Activated CD4-positive, alpha-beta memory T cell treated with anti-CD3 and anti-CD28 coated beads, Interleukin-2, amount 10 ng/mL, durations not matched to agents 7 days and 5 days (primary cell): ENCODE results near the gene ADAMTS17. TPM values are rescaled to one million over a fixed set of nuclear protein-coding genes. Genes with fewer than 3 reads are reported as not detected.

Experiments
- CTCF ChIA-PET: fragments of 350-600 bp; sonication (Branson Sonifier 250); formaldehyde crosslinking; loops from one replicate; lab custom pipeline; 2021; ENCODE audit warnings: antibody characterized with exemption, inconsistent platforms; lab: Charles Lee
- POLR2A ChIA-PET: fragments of 350-600 bp; sonication (Branson Sonifier 250); formaldehyde crosslinking; loops from one replicate; lab custom pipeline; 2021; ENCODE audit warnings: antibody characterized with exemption; lab: Charles Lee
- DNase-seq: peaks from one replicate; pipeline ENCODE4 v3.0.0-alpha.2; 2020
- H3K27ac Mint-ChIP-seq: one replicate; pipeline ENCODE4 v1.8.0; 2021; ENCODE audit warnings: mild to moderate bottlenecking, mixed read lengths
- H3K27me3 Mint-ChIP-seq: one replicate; pipeline ENCODE4 v1.8.0; 2021; ENCODE audit warnings: mixed read lengths
- H3K36me3 Mint-ChIP-seq: one replicate; pipeline ENCODE4 v1.8.0; 2021; ENCODE audit warnings: low read depth, mixed read lengths
- H3K4me1 Mint-ChIP-seq: one replicate; pipeline ENCODE4 v1.8.0; 2021; ENCODE audit warnings: mixed read lengths
- H3K4me3 Mint-ChIP-seq: one replicate; pipeline ENCODE4 v1.8.0; 2021; ENCODE audit warnings: mild to moderate bottlenecking, mixed read lengths
- H3K9me3 Mint-ChIP-seq: one replicate; pipeline ENCODE4 v1.8.0; 2021; ENCODE audit warnings: mixed read lengths
- total RNA-seq, 2 experiments: library from RNA; stranded (reverse); gene quantifications; one replicate each; pipeline ENCODE4 v1.2.3, GENCODE V29; 2021

The ADAMTS17 gene
- total RNA-seq, 2 experiments from 2014 or later, result 0.38 to 0.68 TPM

DNA sequence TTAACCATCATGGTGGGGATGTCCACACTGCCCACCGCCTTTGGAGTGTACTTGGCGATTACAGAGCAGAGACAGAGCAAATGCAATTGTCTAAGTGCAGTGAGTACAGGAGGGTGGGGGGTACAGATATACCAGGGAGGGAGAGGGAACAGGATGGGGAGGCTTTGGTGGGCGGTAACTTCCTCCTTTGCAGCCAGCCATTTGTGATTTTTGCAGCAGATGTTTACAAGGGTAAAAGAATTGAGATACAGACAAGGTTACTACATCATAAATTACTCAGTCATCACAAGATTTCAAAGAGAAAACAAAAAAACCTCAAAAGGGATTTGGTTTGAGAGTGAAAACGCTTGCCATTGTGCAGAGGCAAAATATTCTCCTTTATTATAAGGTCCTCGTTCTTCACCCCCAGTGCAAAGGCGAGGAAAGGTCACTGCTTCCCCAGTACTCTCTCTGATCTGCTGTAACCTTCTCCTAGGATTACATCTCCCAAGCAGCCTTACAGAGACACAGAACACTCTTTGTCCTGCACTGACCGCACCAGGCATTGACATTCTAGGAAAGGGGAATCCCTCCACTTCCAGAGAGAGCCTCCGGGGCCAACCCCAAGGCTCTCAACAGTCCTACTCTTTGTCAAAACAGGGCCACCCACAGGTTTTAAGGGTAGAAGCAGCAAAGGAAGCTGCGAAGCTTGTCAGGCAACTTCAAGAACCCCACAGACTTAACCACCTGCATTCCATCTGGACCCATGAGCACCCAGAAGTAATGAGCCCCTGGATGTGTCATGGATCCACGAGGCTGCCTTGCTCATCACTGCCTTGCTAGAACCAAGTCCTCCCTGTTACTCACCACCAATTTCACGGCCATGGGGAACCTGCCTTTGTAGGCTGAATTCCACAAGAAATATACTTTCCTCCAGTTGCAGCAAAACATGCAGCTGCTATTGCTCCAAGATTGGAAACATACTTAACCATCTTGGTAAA is 117.3 kb downstream of the ADAMTS17 start:
- Mint-ChIP-seq H3K4me3 (no peak overlapping the region), H3K4me1 (no peaks in the 10 kb centered on the region), H3K27me3 (no peaks in the 10 kb centered on the region), H3K36me3 (no peaks in the 10 kb centered on the region), H3K27ac (no peak overlapping the region), H3K9me3 (peaks cover 5% of the 10 kb centered on the region)
- CTCF ChIA-PET, result no interaction called here
- POLR2A ChIA-PET, result no interaction called here
- DNase-seq, result no peak

DNA sequence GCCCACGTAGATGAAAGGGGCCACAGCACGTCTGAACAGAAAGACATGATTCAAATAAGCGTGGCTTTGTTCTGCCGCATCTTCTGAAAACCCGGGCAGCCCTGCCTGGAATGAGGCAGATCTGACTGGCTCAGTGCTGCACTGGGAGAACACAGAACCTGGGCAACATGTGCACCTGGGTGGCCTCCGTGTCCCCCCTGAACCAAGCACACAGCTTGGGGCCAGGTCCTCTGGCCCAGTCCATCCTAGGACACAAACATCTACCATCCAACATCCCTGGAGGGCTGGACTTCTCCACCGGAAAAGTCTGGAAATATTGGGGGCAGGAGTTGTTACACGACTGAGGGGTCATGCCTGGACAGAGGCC is 119.4 kb downstream of the ADAMTS17 start:
- Mint-ChIP-seq H3K27ac (no peak overlapping the region), H3K4me3 (no peak overlapping the region), H3K27me3 (no peaks in the 10 kb centered on the region), H3K9me3 (no peaks in the 10 kb centered on the region), H3K36me3 (no peaks in the 10 kb centered on the region), H3K4me1 (no peaks in the 10 kb centered on the region)
- DNase-seq, result no peak
- ChIA-PET CTCF (no interaction called here), POLR2A (no interaction called here)

DNA sequence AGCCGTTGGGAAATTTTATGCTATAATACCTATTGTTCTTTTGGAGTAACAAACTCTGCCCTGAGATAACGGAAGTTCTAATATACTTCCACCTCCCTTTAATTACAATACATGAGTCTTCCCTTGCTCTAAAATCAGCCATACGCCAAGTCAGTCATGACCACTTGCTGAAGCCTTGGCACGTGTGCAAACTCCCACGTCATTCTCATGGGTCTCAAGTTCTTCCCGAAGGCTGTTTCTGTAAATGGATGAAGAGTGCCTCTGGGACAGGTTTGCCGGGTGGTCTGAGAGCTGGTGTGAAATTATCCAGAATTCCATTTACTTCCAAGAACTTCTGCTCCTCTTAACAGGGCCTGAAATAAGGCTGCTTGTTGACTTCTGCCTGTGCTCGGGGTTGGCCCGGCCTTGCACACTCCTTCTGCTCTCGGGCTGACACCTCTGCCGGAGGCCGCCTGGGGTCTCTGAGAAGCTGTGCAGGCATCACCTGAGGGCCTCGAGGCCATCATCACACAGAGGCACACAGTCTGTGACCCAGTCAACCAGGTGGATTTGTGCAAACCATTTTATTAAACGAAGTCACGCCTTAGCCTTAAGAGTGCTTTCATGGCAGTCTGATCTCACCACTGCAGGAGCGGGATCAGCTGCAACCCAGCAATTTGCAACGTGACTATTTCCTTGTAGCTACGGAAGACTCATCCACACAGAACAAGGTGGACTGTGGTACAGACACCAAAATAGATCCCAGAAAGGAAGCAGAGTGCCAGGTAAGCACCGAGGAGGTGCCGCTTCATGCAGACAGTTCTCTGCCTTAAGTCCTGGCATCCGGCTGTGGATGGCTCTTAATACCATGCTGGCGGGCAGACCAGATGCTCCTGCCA is 120.1 kb downstream of the ADAMTS17 start:
- POLR2A ChIA-PET, result no interaction called here
- CTCF ChIA-PET, result no interaction called here
- H3K27ac Mint-ChIP-seq, result no peak overlapping the region
- H3K4me3 Mint-ChIP-seq, result no peak overlapping the region
- H3K27me3 Mint-ChIP-seq, result no peaks in the 10 kb centered on the region
- no peaks in the 10 kb centered on the region for H3K9me3 Mint-ChIP-seq
- H3K4me1 Mint-ChIP-seq, result no peaks in the 10 kb centered on the region
- no peak for DNase-seq
- H3K36me3 Mint-ChIP-seq, result no peaks in the 10 kb centered on the region

DNA sequence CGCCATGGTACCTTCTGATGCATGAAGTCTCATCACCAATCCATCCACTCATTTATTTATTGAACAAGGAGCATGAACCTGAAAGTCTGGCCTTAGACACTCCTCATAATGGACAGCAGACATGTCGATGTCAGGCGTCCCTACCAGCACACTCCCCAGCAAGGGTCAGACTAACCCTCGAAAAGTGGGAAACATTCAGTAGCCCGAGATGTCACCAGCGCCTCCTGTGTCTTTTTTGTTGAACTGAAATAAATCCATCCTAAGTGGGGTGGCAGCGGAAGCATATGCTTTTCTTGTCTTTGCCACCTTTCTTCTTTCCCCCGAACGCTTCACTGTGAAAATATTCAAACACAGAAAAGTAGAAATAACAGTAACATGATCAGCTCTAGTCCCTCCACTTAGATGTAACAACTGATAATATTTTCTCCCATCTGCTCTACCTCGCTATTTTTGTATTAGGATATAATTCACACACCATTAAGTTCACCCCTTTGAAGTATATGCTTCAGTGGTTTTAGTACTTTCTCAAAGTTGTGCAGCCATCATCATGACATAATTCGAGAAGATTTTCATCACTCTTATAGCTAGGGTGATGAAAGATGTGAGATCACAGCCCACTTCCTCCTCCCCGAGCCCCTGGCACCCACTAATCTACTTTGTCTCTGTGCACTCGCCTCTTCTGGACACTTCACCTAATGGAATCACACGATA is 121.6 kb downstream of the ADAMTS17 start:
- Mint-ChIP-seq H3K4me3 (no peak overlapping the region), H3K27me3 (no peaks in the 10 kb centered on the region), H3K27ac (no peak overlapping the region), H3K9me3 (no peaks in the 10 kb centered on the region), H3K36me3 (no peaks in the 10 kb centered on the region), H3K4me1 (no peaks in the 10 kb centered on the region)
- ChIA-PET POLR2A (no interaction called here), CTCF (no interaction called here)
- no peak for DNase-seq

DNA sequence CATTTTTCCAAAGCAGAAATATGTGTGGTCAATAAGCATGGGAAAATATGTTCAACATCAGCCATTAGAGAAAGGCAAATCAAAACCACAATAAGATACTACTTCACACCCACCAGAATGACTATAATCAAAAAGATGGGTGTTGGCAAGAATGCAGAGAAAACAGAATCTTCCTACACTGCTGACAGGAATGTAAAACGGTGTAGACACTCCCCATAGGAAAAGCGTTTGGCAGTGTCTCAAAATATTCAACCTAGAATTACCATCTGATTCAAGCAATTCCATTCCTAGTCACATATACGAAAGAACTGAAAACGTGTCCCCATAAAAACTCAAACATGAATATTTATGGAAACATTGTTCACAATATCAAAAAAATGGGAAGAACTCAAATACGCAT is 123.3 kb downstream of the ADAMTS17 start:
- Mint-ChIP-seq H3K4me1 (no peaks in the 10 kb centered on the region), H3K9me3 (no peaks in the 10 kb centered on the region), H3K27me3 (no peaks in the 10 kb centered on the region), H3K36me3 (no peaks in the 10 kb centered on the region), H3K4me3 (no peak overlapping the region), H3K27ac (no peak overlapping the region)
- no peak for DNase-seq
- ChIA-PET CTCF (no interaction called here), POLR2A (no interaction called here)

DNA sequence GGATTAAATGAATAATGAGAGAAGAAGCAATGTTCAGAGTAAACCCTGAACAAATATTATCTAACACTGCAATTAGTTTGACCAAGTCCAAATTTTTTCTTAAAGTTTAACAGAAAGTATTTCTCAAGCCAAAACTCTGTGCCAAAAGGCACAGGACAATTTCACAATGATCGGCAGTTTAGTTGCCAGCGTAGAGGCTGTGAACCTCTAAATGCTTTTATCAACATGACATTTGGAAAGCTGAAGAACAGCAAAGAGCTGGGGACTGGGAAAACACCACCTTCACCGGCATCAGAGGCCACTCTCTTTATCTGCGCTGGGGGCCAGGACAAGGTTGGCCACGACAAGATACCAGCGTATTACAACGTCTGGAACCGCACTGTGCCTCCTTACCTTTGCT is 125.6 kb downstream of the ADAMTS17 start:
- DNase-seq, result no peak
- H3K27ac Mint-ChIP-seq, result no peak overlapping the region
- no peaks in the 10 kb centered on the region for H3K36me3 Mint-ChIP-seq
- POLR2A ChIA-PET, result no interaction called here
- CTCF ChIA-PET, result no interaction called here
- no peaks in the 10 kb centered on the region for H3K27me3 Mint-ChIP-seq
- H3K9me3 Mint-ChIP-seq, result no peaks in the 10 kb centered on the region
- H3K4me3 Mint-ChIP-seq, result no peak overlapping the region
- H3K4me1 Mint-ChIP-seq, result no peaks in the 10 kb centered on the region

DNA sequence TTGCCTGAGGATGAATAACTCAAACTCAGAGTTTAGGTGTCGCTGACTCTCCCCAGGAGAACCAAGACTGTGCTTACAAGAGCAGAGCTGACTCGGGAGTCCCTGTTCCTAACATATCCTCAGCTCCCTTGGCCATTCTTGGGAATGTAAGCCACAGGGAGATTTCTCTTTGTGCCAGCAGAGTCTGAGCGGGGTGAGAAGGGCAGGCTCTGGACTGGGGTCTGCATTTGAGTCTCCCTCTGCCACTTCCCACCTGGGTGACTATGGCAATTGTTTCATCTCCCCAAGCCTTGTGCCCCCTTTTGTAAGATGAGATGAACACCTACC is 126.0 kb downstream of the ADAMTS17 start:
- no peak overlapping the region for H3K4me3 Mint-ChIP-seq
- H3K27me3 Mint-ChIP-seq, result no peaks in the 10 kb centered on the region
- H3K36me3 Mint-ChIP-seq, result no peaks in the 10 kb centered on the region
- ChIA-PET CTCF (no interaction called here), POLR2A (no interaction called here)
- no peaks in the 10 kb centered on the region for H3K9me3 Mint-ChIP-seq
- no peak for DNase-seq
- H3K27ac Mint-ChIP-seq, result no peak overlapping the region
- no peaks in the 10 kb centered on the region for H3K4me1 Mint-ChIP-seq

DNA sequence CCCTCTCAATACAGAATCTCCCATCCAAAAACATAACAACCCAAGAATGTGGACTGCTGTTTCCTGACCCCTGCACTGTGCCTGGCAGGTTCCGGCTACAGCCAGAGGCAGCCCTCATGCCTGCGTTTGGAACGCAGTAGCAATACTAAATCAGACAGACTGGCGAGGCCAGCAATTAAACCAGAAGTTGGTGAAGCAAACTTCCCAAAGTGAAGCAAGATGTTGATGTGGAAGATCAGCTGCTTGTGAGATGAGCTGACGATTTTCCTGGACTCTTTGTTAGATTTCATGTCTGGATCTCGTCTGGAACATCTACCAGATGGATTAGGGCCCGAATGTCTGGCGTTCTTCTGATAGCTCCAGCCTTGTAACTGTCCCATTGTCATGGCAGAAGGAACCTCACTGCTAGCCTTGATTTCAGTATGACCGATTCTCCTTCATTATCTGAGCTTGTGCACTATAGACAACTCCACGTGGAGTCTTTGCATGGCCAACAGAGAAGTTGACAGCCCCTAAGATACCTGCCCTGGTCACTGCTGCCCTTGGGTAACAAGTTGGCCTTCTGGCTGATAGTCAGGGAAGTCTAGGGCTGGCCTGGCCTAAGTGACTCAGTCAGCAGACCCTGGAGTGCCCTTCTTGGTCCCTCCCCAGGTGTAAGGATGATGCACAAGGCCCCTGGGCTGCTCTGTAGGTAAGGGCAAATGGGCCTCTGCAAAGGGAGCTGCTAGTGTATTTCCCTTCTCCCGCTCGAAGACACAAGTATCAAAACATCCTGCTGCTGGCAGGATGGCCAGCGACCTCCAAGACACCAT is 126.5 kb downstream of the ADAMTS17 start:
- POLR2A ChIA-PET, result no interaction called here
- H3K9me3 Mint-ChIP-seq, result no peaks in the 10 kb centered on the region
- CTCF ChIA-PET, result no interaction called here
- no peak overlapping the region for H3K27ac Mint-ChIP-seq
- no peaks in the 10 kb centered on the region for H3K4me1 Mint-ChIP-seq
- no peaks in the 10 kb centered on the region for H3K27me3 Mint-ChIP-seq
- H3K36me3 Mint-ChIP-seq, result no peaks in the 10 kb centered on the region
- H3K4me3 Mint-ChIP-seq, result no peak overlapping the region
- DNase-seq, result no peak

DNA sequence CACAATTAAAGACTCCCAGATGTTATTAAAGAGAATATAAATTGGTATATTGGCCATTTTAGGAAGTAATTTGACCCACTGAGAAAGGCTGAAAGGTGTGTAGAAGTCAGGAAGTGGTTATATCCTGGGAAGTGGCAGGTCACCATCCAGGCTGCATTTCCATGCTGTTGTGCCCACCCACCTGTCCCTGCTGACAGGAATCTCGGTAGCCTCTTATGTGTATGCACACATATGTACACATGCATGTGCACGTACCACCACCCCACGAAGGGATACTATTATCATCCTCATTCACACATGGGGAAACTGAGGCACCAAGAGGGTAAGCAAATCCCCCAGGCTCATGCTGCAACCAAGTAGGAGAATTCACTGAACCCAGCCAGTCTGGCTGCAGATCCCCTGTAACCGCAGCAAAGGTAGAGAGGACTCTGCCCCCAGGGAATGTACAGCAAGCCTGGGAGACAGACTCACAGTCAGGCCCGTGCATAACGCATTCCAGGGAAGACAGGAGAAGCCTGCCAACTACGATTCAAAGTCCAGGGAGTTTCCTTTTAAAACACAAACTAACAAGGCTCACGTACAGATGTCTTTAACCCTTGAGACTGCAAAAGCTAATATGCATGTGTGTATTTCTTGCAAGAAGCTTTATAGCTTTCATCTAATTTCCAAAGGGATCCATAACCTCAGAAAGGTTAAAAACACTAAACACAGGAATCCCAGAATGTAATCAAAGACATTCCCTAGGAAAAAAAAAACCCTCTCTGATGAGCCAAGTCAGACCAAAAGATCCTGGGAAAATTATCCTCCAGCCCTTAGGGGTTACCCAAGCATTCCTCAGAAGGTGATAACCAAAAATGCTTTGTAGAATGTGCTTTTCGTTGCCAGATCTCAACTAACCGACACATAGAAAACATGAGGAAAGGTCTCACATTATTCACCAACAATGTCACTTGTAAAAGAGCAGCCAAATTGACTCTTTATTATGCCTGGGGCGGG is 129.6 kb downstream of the ADAMTS17 start:
- no peaks in the 10 kb centered on the region for H3K4me1 Mint-ChIP-seq
- POLR2A ChIA-PET, result no interaction called here
- H3K4me3 Mint-ChIP-seq, result no peak overlapping the region
- CTCF ChIA-PET, result interaction anchor here (0.7 kb wide), 1 partner anchor 180 kb away, joined by 4 read pairs; no protein-coding TSS in a partner anchor
- no peaks in the 10 kb centered on the region for H3K36me3 Mint-ChIP-seq
- no peaks in the 10 kb centered on the region for H3K9me3 Mint-ChIP-seq
- H3K27me3 Mint-ChIP-seq, result no peaks in the 10 kb centered on the region
- no peak for DNase-seq
- no peak overlapping the region for H3K27ac Mint-ChIP-seq

DNA sequence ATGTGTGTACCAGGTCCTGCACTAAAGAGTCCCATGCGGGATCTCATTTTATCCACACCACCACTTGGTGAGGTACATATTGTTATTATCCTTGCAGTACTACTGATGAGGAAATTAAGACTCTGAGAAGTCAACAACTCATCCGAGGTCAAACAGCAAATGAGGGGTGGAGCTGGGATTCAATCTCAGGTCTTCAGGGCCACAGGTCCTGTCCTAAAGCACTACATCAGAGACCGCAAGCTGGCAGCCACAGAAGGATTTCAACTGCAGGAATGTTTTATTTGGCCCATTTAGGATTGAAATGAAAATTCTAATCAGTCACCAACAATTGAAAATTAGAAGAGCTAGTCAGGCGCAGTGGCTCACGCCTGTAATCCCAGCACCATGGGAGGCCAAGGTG is 131.4 kb downstream of the ADAMTS17 start:
- Mint-ChIP-seq H3K27me3 (no peaks in the 10 kb centered on the region), H3K36me3 (no peaks in the 10 kb centered on the region), H3K9me3 (no peaks in the 10 kb centered on the region), H3K4me3 (no peak overlapping the region), H3K4me1 (no peaks in the 10 kb centered on the region), H3K27ac (no peak overlapping the region)
- ChIA-PET CTCF (no interaction called here), POLR2A (no interaction called here)
- DNase-seq, result no peak

DNA sequence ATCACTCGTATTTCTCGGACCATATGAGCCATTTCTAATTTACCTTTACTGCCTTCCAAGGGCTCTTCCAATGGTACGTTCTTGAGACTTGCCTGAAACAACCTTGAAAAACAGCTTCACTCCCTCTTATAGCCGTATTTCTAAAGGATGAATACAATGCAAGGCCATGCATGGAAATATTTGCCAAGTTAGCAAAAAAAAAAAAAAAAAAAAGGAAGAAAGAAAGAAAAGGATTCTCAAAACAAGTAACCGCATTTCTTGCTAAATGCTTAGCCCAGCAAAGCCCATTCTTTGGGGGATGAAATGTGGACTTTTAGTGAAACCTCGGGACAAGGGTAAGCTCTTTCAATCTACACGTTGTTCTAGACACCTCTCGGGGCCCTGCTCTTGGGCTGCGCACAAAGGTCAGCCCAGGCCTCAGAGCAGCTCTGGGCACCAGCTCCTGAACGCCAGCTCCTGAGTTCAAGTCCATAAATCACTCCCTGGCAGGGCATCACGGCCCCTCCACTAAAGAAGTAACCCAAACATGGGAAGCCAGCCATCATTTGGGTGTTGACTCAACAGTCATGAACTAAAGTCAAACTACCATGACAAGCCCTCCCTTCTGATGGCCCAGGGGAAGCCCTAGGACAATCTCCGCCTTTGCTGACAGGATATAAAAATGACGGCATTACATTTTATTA is 132.7 kb downstream of the ADAMTS17 start:
- CTCF ChIA-PET, result interaction anchor here (0.7 kb wide), 1 partner anchor 13 kb away, joined by 3 read pairs; no protein-coding TSS in a partner anchor
- POLR2A ChIA-PET, result no interaction called here
- Mint-ChIP-seq H3K9me3 (no peaks in the 10 kb centered on the region), H3K4me3 (no peak overlapping the region), H3K27me3 (no peaks in the 10 kb centered on the region), H3K27ac (no peak overlapping the region), H3K4me1 (no peaks in the 10 kb centered on the region), H3K36me3 (no peaks in the 10 kb centered on the region)
- no peak for DNase-seq
